OCI-LY7 (cell line): ENCODE results near the gene DDX27. TPM values are rescaled to one million over a fixed set of nuclear protein-coding genes. Genes with fewer than 3 reads are reported as not detected.

ENCODE experiments used
- BruUV-seq: library from RNA; stranded (reverse); fragments of 400-500 nt; replicated peaks from 2 replicates; lab custom pipeline; 2021; lab: Mats Ljungman, UMichigan
- CTCF ChIA-PET: fragments of 300-600 bp; sonication (Branson Sonifier 250); formaldehyde crosslinking; loops from one replicate; lab custom pipeline; 2022; ENCODE audit warnings: antibody characterized with exemption; ENCODE audit not compliant: unreplicated experiment; lab: Charles Lee
- POLR2A ChIA-PET: fragments of 300-600 bp; sonication (Branson Sonifier 250); formaldehyde crosslinking; loops from one replicate; lab custom pipeline; 2022; ENCODE audit warnings: antibody characterized with exemption; lab: Charles Lee
- DNase-seq: peaks from one replicate; pipeline ENCODE4 v3.0.0-alpha.2; 2015; ENCODE audit warnings: low spot score
- H2AFZ ChIP-seq: fragments of 200-600 bp; sonication (generic), shearing (Covaris generic); 2 replicates; pipeline ENCODE4 v1.6.1; 2014; ENCODE audit warnings: mild to moderate bottlenecking, antibody characterized with exemption, low read length, moderate library complexity
- H3K27ac ChIP-seq: fragments of 200-600 bp; sonication (generic); 2 replicates; pipeline ENCODE4 v1.5.1; 2014; ENCODE audit warnings: mixed run types, low read depth, mild to moderate bottlenecking, moderate library complexity, low read length, inconsistent platforms; ENCODE audit not compliant: poor library complexity, severe bottlenecking
- H3K36me3 ChIP-seq: fragments of 200-600 bp; sonication (generic); 2 replicates; pipeline ENCODE4 v1.6.1; 2014; ENCODE audit warnings: mild to moderate bottlenecking, antibody characterized with exemption, low read length, moderate library complexity, mixed read lengths; ENCODE audit not compliant: insufficient read depth
- H3K4me1 ChIP-seq: fragments of 200-600 bp; sonication (generic); 2 replicates; pipeline ENCODE4 v1.5.1; 2014; ENCODE audit warnings: mild to moderate bottlenecking, low read length; ENCODE audit not compliant: insufficient read depth, poor library complexity, severe bottlenecking
- H3K4me2 ChIP-seq: fragments of 200-600 bp; sonication (generic); 2 replicates; pipeline ENCODE4 v1.6.1; 2014; ENCODE audit warnings: mild to moderate bottlenecking, low read length
- H3K4me3 ChIP-seq: fragments of 200-600 bp; sonication (generic); 2 replicates; pipeline ENCODE4 v1.5.1; 2014; ENCODE audit warnings: mild to moderate bottlenecking, low read depth, low read length; ENCODE audit not compliant: poor library complexity, severe bottlenecking
- H3K79me2 ChIP-seq: fragments of 200-600 bp; sonication (generic); 2 replicates; pipeline ENCODE4 v1.6.1; 2016; ENCODE audit warnings: low read depth, mild to moderate bottlenecking, low read length, moderate library complexity, mixed read lengths; ENCODE audit not compliant: insufficient read depth
- H3K9me2 ChIP-seq: fragments of 200-600 bp; sonication (generic); 2 replicates; pipeline ENCODE4 v1.6.1; 2016; ENCODE audit warnings: mild to moderate bottlenecking, low read length, mixed read lengths; ENCODE audit not compliant: insufficient read depth
- H3K9me3 ChIP-seq: fragments of 200-600 bp; sonication (generic); 2 replicates; pipeline ENCODE4 v1.6.1; 2014; ENCODE audit warnings: mild to moderate bottlenecking, mixed run types, low read length, mixed read lengths
- H4K20me1 ChIP-seq: fragments of 200-600 bp; sonication (generic); 2 replicates; pipeline ENCODE4 v1.6.1; 2014; ENCODE audit warnings: mild to moderate bottlenecking, antibody characterized with exemption, low read length, moderate library complexity, mixed read lengths; ENCODE audit not compliant: insufficient read depth
- CTCF ChIP-seq: fragments of 200-600 bp; sonication (generic); conservative IDR thresholded peaks from 2 replicates; pipeline ENCODE4 v1.5.1; 2014; ENCODE audit warnings: mild to moderate bottlenecking, antibody characterized with exemption, low read length, moderate library complexity, mixed read lengths
- EZH2phosphoT487 ChIP-seq: fragments of 200-600 bp; sonication (generic); IDR thresholded peaks from 2 replicates; pipeline ENCODE4 v1.6.1; 2018; ENCODE audit warnings: low read depth, borderline replicate concordance, mild to moderate bottlenecking, mixed run types, antibody characterized with exemption, low read length, moderate library complexity, mixed read lengths
- intact Hi-C: fragments of 100-400 bp; cut with micrococcal nuclease; formaldehyde crosslinking; loops from one replicate; pipeline ENCODE4 v1.10.0; 2022; ENCODE audit not compliant: unreplicated experiment
- total RNA-seq, 2 experiments: library from RNA; depleted of rRNA in 1 of 2; stranded (reverse); fragments of >200 nt in 1 of 2; shearing (Covaris generic) in 1 of 2; gene quantifications; 2 replicates each; pipeline ENCODE4 v1.2.3, GENCODE V29; 2014 to 2022

The DDX27 gene
- total RNA-seq, 2 experiments from 2014 or later: 53.9 to 57.0 TPM

DNA sequence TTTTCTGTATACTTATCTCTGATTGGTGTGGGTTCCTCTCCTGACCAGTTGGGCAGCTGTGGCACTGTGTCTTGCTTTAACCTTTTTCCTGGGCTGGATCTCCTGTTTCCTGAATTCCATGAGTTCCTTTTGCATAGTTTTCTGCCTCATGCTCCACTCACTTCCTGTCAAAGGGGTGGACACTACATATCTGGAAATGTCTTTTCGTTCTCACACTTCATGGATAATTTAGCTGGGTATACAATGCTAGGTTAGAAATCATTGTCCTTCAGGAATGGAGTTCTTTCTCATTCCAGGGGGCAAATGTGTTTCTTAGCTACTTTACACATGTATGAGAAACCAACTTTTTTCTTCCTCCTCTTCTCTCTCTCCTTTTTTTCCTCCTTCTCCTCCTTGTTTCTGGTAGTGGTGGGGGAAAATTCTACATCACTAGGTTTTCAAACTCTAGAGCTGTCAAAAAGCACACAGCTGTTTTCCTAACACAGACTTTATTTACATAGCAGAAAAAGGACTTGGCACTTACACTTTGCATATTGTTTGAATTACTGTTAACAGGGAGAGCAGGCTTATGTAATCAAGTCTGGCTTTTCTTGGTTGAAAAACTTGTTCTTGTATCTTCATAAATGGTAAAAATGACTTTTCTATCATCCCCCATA, 9.0 kb upstream of the DDX27 start:
- Histone ChIP-seq H3K9me2 (no peaks in the 10 kb centered on the region), H4K20me1 (no peaks in the 10 kb centered on the region), H3K4me2 (no peak overlapping the region), H3K27ac (no peak overlapping the region), H3K79me2 (no peaks in the 10 kb centered on the region), H2AFZ (no peak overlapping the region), H3K36me3 (no peaks in the 10 kb centered on the region), H3K4me3 (no peak overlapping the region), H3K9me3 (peaks cover 9% of the 10 kb centered on the region; the same call in 1 of the 2 replicates), H3K4me1 (no peaks in the 10 kb centered on the region)
- intact Hi-C loops: no loop called here
- no peak for DNase-seq
- BruUV-seq: no TSS peak
- POLR2A ChIA-PET: no interaction called here
- CTCF ChIA-PET: no interaction called here
- TF ChIP-seq EZH2phosphoT487 (no peak), CTCF (no peak)

DNA sequence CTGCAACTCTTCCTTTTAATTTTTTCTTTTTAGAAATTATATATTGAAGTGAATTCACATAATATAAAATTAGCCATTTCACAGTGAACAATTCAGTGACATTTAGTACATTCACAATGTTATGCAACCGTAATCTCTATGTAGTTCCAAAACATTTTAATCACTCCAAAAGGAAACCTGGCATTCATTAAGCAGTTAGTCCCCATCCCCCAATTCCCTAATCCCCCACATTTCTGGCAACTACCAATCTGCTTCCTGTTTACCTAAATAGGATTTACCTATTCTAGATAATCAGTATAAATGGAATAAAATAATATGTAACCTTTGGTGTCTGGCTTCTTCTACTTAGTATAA, 8.5 kb upstream of the DDX27 start:
- Histone ChIP-seq H2AFZ (no peak overlapping the region), H3K27ac (no peak overlapping the region), H3K9me3 (peaks cover 9% of the 10 kb centered on the region; the same call in 1 of the 2 replicates), H3K9me2 (no peaks in the 10 kb centered on the region), H3K4me1 (no peaks in the 10 kb centered on the region), H3K36me3 (no peaks in the 10 kb centered on the region), H3K79me2 (no peaks in the 10 kb centered on the region), H4K20me1 (no peaks in the 10 kb centered on the region), H3K4me3 (no peak overlapping the region), H3K4me2 (no peak overlapping the region)
- TF ChIP-seq CTCF (no peak), EZH2phosphoT487 (no peak)
- ChIA-PET CTCF (no interaction called here), POLR2A (no interaction called here)
- no TSS peak for BruUV-seq
- DNase-seq: no peak
- intact Hi-C loops: no loop called here

- intact Hi-C loops: no loop called here
- ChIA-PET CTCF (no interaction called here), POLR2A (interaction anchor here (0.6 kb wide), 1 partner anchor 9 kb away, joined by 3 read pairs; no protein-coding TSS in a partner anchor)
- no TSS peak for BruUV-seq
- H3K27ac ChIP-seq: no peak overlapping the region
- no peak for DNase-seq
- TF ChIP-seq EZH2phosphoT487: no peak
- no peak for TF ChIP-seq CTCF
- H3K4me3 ChIP-seq: no peak overlapping the region
- no peak overlapping the region for H3K4me2 ChIP-seq
- no peaks in the 10 kb centered on the region for H3K9me2 ChIP-seq
- no peaks in the 10 kb centered on the region for H3K36me3 ChIP-seq
- no peak overlapping the region for H2AFZ ChIP-seq
- peaks cover 9% of the 10 kb centered on the region; the same call in 1 of the 2 replicates for H3K9me3 ChIP-seq
- peaks cover 3% of the 10 kb centered on the region for H3K79me2 ChIP-seq
- no peaks in the 10 kb centered on the region for H4K20me1 ChIP-seq
- peaks cover 14% of the 10 kb centered on the region for H3K4me1 ChIP-seq
These were observed 4.6 kb upstream of the DDX27 start for GRCh38 chr20:49214571-49214970.
